ENCODE data around the gene SORT1.

DNA sequence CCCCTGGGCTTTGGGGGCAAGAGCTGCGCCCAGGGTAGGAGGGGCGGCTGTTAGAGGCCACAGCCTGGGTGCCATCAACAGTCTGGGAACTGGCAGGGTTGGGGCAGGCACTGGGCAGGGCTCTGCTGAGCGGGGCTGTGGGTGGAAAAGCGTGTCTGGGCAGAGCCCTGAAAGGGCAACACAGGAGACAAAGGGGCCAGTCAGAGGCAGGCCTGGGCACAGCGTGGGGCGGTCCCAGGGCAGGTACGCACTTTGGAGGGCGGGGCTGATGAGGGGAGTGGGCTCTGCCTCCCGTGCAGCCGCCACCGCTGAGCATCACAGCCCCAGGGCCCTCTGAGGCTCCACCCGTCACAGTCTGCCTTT lies 134.5 kb downstream of the SORT1 start:
- TF ChIP-seq EZH2 (IDR thresholded peaks at IDR 0.05) = no peak
- TF ChIP-seq POLR2AphosphoS5 (IDR thresholded peaks at IDR 0.05; ENCODE audit: borderline replicate concordance, low read depth, low read length) = no peak
